Lower leg skin (tissue), 4 donors: ENCODE data around the gene TESMIN. TPM values are rescaled to one million over a fixed set of nuclear protein-coding genes. Genes with fewer than 3 reads are reported as not detected.

Source experiments
- DNase-seq, 2 donors: peaks; one replicate each; pipeline ENCODE4 v3.0.0-alpha.2; 2019; ENCODE audit warnings: low spot score in 2 of 2
- H3K4me3 ChIP-seq: fragments of 200-600 bp; sonication (generic); 2 replicates; pipeline ENCODE4 v1.5.1; 2017; ENCODE audit warnings: mild to moderate bottlenecking, low read depth; ENCODE audit not compliant: poor library complexity, severe bottlenecking
- POLR2A ChIP-seq, 2 donors: fragments of 450-650 bp; IDR thresholded peaks; one replicate each; pipeline ENCODE4 v1.6.1; 2016 to 2017; ENCODE audit warnings: antibody characterized with exemption in 2 of 2, mild to moderate bottlenecking in 1 of 2, moderate library complexity in 1 of 2
- WGBS, 2 donors: methylation state at CpG; one replicate each; pipeline ENCODE4 v1.1.5; 2018; 5-methylcytosine and 5-hydroxymethylcytosine counted together
- intact Hi-C: fragments of 100-400 bp; cut with DNase I; formaldehyde crosslinking; loops from one replicate; pipeline ENCODE4 v1.15.0; 2023; ENCODE audit warnings: low total_unique reads
- total RNA-seq, 4 donors: library from RNA; depleted of rRNA; stranded (reverse); fragments of >200 nt; gene quantifications; one replicate each; pipeline ENCODE4 v1.1.0, GENCODE V29; 2016
- TF ChIP-seq, protein P1 (sequence below), 3 donors: fragments of 450-650 bp; IDR thresholded peaks; one replicate each; pipeline ENCODE4 v1.5.1; 2016; ENCODE audit warnings: antibody characterized with exemption in 3 of 3, mild to moderate bottlenecking in 3 of 3, moderate library complexity in 2 of 3

TESMIN gene
- total RNA-seq, 4 donors from 2014 or later: 1.3 to 3.9 (median 2.0) TPM

DNA sequence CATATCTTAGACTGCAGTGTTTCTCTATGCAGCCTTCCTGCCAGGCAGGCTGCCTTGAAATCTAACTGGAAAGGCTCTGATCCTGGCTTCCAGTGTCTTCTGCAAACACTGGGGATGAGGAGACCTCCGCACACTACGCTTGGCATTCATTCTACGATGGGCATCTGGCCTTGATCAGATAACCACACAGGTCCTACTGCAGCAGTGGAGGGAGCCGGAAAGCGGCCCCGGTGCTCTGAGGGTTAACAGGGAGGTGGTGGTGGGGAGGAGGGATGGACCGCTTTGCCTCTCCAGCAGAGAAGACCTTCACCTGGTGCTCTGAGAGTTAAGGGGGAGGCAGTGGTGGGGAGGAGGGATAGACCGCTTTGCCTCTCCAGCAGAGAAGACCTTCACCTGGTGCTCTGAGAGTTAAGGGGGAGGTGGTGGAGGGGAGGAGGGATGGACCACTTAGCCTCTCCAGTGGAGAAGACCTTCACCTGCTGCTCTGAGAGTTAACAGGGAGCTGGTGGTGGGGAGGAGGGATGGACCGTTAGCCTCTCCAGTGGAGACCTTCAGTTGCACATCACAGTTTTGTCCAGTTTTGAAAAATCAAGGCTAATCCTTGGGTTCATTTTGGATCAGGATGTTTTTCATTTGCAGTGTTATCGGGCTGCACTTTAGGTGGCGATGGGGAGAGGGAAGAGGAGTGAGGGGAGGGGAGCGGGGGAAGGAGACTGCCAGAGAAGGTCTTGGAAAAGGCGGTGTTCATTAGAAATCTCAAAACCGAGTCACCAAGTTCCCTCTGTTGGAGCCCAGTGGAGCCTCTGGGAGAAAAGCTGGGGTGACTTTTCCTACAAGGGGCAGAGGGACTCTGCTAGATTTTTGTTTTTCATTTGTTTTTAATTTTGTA lies 61.3 kb downstream of the TESMIN start:
- H3K4me3 ChIP-seq: no peak overlapping the region
- TF ChIP-seq, protein P1, sequence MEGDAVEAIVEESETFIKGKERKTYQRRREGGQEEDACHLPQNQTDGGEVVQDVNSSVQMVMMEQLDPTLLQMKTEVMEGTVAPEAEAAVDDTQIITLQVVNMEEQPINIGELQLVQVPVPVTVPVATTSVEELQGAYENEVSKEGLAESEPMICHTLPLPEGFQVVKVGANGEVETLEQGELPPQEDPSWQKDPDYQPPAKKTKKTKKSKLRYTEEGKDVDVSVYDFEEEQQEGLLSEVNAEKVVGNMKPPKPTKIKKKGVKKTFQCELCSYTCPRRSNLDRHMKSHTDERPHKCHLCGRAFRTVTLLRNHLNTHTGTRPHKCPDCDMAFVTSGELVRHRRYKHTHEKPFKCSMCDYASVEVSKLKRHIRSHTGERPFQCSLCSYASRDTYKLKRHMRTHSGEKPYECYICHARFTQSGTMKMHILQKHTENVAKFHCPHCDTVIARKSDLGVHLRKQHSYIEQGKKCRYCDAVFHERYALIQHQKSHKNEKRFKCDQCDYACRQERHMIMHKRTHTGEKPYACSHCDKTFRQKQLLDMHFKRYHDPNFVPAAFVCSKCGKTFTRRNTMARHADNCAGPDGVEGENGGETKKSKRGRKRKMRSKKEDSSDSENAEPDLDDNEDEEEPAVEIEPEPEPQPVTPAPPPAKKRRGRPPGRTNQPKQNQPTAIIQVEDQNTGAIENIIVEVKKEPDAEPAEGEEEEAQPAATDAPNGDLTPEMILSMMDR (IDR thresholded peaks at IDR 0.05): no peak
- TF ChIP-seq POLR2A (IDR thresholded peaks at IDR 0.05): no peak
- DNase-seq: no peak
- intact Hi-C loops: no loop called here
- WGBS, 2 donors: 55 to 57% methylated on average over 14 of the region's 14 CpGs

DNA sequence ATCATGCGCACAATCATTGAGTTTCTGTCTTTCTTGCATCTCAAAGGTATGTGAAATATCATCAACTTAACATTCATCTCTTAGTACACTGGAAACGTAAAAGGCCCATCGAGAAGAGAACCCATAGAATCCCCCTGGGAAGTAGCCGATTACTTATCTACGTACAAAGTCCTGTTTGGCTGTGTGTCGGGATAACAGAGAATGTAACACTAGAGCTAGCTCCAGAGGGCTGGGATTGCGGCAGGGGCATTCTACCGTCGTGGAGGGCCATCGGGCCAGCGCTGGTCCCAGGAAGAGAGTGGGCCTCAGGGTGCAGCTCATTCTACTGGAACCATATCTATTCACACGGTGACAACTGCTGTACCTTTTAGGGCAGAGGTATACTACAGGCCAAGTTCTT lies 62.4 kb downstream of the TESMIN start:
- TF ChIP-seq, protein P1 (IDR thresholded peaks at IDR 0.05): no peak
- no peak for TF ChIP-seq POLR2A (IDR thresholded peaks at IDR 0.05)
- 89% methylated on average over 12 of the region's 12 CpGs for WGBS, 2 donors
- intact Hi-C loops: no loop called here
- no peak overlapping the region for H3K4me3 ChIP-seq
- no peak for DNase-seq

DNA sequence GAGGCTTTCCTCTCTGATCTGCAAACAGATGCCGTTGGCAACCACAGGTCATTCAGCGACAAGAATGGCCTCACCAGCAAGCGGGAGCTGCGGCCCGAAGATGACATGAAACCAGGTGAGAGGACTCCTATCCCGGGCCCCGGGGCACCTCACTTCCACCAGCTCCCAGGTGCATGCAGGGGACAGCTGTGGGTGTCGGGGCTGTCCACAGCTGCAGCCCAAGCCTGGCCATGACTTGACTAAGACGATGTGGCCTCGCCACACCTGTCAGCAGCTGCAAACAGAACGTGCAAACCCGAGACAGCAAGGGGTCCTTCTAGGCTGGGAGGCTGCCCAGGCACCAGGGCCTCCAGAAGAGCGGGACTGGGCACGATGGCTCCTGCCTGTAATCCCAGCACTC lies 63.3 kb downstream of the TESMIN start:
- no peak overlapping the region for H3K4me3 ChIP-seq
- 88 to 89% methylated on average over 8 to 14 of the region's 14 CpGs for whole genome bisulfite sequencing, 2 donors
- intact Hi-C loops: no loop called here
- TF ChIP-seq POLR2A (IDR thresholded peaks at IDR 0.05): no peak
- TF ChIP-seq, protein P1 (IDR thresholded peaks at IDR 0.05): no peak
- DNase-seq: no peak

DNA sequence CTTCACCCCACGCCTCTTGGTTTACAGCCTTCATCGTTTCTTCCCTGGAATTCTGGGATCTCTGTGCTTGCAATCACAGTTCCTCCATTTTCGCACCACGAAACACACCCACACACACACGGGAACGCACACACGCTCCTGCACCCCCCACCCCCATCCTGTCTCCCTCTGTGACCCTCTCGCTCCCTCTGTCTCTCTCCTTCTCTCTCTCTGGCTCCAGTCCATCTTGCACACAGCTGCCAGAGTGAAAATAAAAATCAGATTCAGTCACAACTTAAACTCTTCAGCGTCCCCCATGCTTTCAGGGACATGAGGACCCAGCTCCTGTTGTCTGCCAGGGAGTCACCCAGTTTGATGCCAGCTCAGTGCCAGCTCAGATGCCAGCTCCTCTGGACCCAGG lies 64.0 kb downstream of the TESMIN start:
- TF ChIP-seq POLR2A (IDR thresholded peaks at IDR 0.05): no peak
- TF ChIP-seq, protein P1 (IDR thresholded peaks at IDR 0.05): no peak
- DNase-seq: no peak

DNA sequence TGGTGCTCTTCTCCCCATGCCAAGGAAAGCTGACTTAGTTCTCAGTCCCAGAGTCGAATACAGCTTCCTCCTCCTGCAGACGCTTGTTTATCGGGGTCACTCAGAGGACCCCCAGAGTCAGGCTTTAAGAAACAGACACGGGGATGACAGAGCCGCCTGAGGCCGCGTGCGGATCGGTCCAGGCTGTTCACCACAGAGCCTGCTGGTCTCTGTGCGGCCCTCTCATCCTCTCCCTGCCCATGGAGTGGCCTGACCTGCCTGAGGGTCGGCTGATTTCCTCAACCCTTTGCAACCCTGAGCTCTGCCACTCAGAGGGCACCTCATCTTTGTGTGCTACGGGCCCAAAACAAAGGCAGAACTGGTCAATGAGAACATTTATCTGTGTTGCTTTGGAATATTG lies 64.8 kb downstream of the TESMIN start:
- DNase-seq: no peak
- 95 to 96% methylated on average over 12 of the region's 12 CpGs for WGBS, 2 donors

More for the DNA sequence above, 64.0 kb downstream of the TESMIN start:
- no peak overlapping the region for H3K4me3 ChIP-seq
- intact Hi-C loops: no loop called here
- 65 to 72% methylated on average over 9 of the region's 9 CpGs for WGBS, 2 donors

More for the DNA sequence above, 64.8 kb downstream of the TESMIN start:
- intact Hi-C loops: no loop called here
- H3K4me3 ChIP-seq: no peak overlapping the region
- no peak for TF ChIP-seq POLR2A (IDR thresholded peaks at IDR 0.05)
- TF ChIP-seq, protein P1 (IDR thresholded peaks at IDR 0.05): no peak
